Stimulated activated CD4-positive, alpha-beta T cell treated with anti-CD3 and anti-CD28 coated beads, Interleukin-12 subunit alpha, Interleukin-12 subunit beta, amount 100 ng/mL, for 24 hours (primary cell): Measurements from ENCODE around the gene PRDM11.
"Not testable (repeated sequence)": the region's sequence is repeated elsewhere in the genome, so short reads cannot be mapped to it uniquely, and the experiment has no call there.

Experiments used
- DNase-seq, 2 experiments: peaks; one replicate each; pipeline ENCODE4 v3.0.0-alpha.2; 2020; ENCODE audit warnings: low read depth in 2 of 2

Gene PRDM11

DNA sequence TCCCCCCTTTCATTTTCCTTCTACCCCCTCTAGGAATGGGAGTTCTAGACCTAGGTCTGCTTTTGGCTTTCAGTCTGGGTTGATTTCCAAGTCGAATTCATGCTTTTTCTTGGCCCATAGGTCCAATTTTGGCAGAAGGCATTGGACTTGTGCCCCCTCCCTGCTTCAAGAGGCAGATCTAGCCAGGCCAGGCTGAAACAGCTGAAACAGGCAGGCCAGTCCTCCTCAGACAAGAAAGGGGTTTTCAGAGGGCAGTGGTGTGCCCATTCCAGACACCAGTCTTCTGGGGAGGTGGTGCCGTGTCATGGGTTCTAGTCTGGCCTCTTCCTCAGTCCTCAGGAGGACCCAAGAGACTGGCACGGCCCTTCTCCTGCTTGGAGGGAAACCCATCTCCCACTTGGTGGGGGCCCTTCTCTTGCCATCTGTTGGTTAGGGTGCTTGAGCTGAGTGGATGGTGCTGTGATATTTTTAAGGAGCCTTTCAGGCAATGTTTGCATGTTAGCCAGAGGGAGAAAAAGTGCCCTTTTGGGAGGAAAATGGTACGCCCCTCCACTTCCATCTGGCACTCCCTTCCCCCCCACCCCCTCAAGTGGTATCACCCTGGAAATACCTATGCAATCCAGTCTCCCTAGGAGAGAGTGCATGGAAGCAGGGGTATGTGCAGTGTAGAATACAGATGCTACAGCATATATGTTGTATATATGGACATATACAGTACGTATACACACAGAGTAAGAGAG, 86.1 kb downstream of the PRDM11 start:
- DNase-seq = no peak

DNA sequence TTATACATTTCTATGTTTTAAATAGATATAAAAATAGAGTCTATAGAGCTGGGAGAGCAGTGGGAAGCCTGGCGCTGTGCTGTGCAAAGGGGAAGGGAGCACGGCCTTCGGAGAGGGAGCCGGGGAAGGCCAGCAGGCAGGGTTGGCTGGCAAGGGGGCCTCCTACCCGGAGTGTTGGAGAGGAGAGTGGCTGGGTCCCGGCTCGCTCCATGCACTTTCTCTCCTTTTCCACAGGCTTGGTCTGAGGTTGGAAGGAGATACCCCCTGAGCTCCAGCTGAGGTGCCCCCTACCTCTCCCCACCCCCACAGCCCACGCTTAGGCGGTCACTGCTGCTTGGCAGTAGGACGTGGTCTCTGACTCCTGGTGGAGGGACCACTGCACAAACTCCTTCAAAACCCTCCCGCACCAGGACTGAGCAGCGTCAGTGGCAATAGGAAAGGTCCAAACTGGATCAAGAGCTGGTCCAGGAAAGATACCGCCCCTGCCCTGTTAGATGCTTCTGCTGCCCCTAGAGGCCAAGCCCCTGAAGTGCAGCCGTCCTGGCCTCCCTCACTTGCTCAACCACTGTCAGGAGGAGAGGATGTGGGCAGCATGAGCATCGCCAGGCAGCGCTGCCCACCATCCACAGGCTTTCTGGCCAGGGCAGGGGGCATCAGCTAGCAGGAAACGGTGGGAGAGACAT, 86.8 kb downstream of the PRDM11 start:
- peak; percentile 19 to 62 for DNase-seq

DNA sequence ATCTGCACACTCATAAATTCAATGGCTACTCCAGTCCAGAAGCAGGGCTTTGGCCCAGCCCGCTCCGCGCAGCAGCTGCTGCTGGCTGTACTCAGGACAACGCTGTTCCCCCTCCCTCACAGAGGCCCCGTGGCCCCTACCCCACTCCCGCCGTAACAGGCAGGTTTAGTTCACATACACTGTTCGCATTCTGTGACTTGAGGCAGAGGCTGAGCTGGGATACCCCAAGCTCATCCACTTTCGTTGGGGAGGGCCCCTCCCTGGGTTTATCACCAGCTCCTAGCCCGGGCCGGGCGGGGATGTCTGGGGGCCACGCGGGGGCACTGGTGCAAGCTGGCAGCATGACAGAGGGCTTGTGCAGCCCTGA, 87.3 kb downstream of the PRDM11 start:
- DNase-seq = no peak

DNA sequence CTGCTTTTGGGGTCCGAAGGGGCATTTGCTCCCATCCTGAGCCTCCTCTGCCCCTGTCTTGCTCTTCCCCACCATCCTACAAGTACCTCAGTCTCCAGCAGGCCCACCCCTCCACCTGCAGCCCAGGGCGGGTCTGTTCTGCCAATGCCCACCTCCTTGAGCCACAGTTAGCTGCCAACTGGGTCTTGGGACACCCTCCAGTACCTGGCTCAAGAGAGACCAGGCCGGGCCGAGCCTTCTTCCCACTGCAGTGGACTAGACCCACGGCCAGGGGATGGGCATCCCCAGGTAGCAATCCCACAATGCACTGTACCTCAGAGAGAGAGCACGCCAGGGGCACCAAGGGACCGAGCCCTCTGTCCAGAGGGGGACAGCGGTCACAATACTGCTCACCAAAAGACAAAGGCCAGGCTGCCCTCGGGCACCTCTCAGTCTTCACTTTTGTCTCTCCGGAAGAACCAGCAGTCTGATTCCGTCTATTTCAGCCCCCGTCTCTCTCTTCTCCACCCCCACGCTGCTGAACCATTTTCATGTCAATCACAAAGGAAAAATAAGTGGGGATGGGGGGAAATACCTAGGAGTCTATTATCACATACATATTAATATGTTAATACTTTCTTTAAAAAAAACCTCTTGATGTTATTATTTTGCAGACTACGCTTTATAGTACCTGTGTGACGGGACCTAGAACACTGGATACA, 88.0 kb downstream of the PRDM11 start:
- no peak for DNase-seq

DNA sequence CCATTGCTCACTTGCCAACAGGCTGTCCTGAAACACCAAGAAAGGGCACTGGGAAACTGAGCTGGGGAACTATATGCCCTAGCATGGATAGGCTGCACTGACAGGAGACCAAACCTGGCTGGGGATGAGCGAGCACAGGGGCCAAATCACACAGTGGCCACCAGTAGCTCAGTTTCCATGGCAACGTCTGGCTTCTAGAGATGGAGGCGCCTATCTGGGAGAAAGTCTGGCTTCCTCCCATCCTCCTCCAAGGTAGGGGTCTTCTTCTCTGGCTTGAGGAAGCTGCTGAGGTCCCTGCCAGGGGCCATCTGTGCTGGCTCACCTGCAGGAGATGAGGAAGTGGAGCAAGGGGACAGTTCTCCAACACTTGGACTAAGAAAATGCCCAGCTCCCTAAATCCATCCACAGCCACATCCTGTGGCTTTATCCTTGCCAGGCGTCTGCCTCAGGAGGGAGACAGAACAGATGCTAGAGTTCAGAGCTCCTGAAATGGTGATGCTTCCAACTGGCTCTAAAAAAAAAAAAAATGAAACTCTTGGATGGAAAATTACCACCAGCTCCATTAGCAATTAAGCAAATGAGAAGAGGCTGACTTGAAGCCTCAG, 91.4 kb downstream of the PRDM11 start:
- no peak for DNase-seq

DNA sequence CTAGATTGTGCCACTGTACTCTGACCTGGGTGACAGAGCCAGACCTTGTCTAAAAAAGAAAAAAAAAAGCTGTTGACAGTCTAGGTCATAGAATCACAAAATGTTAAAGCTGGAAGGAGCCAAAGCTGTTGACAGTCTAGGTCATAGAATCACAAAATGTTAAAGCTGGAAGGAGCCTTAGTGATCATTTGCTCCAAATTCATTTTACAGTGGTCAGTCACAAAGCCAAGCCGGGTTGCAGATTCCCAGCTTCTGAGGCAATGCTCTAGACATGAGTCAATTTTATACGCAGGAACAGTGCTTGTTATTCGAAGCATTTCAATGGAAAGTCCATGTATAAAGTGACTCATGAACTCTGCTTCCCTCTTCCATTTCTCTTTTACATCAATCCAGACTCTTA, 92.3 kb downstream of the PRDM11 start:
- no peak for DNase-seq

DNA sequence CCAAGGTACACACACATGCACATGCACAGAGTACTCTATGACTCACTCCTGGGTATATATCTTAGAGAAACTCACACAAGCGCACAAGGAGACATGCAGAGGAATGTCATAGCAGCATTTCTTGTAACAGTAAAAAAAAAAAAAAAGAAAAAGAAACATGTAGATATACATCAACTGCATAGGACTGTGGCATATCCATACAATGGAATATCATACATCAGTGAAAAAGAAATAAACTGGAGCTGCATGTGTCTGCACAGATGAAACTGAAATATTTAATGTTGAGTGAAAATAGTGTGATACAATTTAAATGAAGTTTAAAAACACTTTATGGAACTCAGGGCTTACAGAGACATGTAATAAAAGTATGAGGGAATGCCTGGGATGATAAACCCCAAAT, 93.3 kb downstream of the PRDM11 start:
- no peak for DNase-seq

DNA sequence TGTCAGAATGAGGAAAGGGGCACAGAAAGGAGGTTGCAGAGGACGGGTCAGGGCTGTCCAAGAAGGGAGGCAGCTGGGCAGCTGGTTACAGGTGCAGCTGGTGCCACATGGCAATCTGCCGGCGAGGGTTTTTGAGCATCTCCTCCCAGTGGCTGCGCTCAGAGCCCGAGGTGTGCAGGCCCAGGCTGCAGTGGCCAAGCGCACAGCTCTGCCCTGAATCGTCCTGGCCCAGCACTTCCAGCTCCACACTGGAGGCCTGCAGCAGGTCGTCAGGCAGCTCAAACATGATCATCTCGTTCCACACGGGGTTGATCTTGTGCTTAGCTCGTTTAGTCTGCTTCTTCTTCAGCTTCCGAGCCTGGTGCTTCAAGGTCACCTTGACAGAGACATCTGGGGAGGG, 97.5 kb downstream of the PRDM11 start:
- no peak for DNase-seq

DNA sequence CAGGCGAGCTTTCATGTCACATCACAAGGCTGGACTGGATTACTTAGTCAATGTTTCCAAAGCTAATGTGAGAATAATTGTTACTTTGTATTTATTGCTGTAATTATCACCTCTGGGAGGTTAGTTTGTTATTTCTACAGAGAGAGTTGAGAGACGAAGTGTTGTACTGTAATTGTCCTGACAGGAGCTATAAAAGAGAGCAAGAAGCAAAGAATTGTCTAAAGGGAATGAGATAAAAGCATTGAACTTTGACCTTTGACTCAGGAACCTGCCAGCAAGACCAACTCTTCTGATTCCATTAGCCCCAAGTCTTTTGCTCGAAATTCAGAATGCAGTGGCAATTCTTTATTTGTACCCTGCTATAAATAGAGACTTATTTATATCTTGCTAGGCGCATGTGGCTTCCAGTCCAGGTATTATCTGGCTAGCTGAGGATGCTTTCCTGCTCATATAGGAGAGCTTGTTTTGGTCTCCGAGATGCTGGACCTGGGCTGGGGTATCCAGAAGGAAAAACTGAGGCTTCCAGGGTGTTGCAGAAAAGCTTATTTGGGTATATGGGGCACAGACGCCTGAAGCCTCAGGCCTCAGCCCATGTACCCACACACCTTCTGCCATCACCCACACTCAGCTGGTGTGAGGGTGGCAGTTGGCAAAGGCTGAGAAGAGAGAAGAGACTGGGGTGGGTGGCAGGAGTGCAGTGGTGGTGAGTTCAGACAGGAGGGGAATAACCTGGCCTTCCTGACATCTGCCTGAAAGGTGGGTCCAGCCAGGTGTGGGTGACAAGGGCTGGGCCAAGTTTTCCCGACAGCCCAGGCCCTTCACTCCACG, 99.0 kb downstream of the PRDM11 start:
- DNase-seq = no peak

DNA sequence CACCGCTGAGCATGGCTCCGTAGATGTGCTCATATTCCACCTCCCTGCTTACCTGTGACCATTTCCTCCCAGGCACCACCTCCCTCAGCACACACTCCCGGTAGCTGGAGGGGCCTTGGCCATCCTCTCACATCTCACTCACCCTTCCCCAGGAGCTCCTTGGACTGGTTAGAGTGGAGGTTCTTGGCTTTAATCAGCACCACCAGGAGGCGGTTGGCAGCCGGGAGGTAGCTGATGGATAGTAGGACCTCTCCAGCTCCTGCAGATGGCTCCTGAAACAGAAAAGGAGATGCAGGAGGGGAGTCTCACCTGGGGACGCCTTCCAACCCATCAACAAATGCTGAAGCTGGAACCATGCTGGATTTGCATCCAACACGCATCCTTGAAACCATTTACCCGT, 99.8 kb downstream of the PRDM11 start:
- DNase-seq = no peak

DNA sequence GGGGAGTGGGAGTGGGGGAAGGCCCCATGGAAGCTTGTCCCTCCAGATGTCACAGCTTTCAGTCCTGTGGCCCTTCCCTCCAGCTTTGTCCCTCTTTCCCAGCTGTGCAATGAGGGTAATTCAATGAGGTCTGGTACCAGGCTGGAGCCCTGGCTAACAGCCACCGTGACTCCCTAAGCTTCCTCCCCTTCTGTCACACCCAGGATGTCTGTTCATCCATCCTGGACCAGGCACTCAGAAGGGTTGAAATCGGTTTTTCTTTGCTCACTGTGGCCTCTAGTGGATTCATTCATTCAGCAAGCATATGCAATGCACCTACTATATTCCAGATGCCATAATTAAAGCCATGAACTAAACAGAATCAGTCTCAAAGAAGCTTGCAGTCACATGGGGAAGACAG, 101.0 kb downstream of the PRDM11 start:
- no peak for DNase-seq

DNA sequence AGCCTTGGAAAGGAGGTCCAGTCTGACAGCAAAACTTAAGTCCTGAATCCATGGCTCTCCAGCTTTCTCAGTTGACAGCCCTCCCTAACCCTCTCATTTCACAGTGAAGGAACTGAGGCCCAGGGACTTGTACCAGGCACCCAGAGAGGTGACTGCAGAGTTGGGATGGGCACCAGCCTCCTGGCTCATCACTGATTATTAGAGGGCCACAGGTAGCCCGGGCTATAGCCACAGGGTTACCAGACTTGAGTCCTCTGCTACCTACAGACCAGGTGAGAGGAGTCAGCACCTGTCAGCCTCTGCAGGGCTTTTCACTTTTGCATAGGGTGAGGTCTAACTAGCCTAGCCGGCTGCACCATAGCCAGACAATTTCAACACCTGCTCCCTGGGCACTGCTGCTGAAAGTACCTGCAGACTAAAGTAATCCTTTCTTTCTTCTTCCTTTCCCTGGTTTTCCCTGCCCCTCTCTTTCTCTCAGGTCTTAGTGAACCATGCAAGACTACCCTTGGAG, 102.1 kb downstream of the PRDM11 start:
- no peak for DNase-seq

DNA sequence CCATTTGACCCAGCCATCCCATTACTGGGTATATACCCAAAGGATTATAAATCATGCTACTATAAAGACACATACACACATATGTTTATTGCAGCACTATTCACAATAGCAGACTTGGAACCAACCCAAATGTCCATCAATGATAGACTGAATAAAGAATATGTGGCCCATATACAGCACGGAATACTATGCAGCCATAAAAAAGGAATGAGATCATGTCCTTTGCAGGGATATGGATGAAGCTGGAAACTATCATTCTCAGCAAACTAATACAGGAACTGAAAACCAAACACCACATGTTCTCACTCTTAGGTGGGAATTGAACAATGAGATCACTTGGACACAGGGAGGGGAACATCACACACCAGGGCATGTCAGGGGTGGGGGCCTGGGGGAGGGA, 102.9 kb downstream of the PRDM11 start:
- not testable (repeated sequence) for DNase-seq

DNA sequence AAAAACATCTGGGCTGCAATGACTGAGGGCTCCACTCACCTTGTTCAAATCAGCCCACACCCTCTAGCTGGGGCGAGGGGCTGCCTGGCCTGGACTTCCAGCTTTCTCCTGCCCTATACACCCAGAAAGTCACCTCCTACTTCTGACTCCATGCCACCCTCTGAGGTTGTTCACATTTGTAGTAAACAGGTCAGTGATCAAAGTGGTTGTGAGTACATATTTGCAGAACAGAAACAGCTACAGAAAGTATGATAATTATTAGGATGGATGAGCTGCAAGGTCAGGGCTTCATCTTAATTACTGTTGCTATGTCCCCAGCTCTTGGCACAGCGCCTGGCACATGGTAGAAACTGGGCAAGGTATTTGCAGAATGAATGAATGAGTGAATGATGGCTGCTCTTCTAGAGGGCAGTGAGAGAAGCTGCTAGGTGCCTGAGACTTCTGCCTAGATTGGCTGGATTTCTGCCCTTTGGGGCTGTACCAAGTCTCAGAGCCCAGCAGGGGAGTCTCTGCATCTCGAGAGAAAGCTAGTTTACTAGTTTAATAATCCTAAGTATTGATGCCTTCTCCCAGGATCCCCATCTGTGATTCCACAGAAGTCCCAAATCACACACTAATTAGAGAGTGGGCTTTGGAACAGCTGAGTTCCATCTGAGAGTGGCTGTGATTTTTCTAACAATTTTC, 103.7 kb downstream of the PRDM11 start:
- DNase-seq = no peak

DNA sequence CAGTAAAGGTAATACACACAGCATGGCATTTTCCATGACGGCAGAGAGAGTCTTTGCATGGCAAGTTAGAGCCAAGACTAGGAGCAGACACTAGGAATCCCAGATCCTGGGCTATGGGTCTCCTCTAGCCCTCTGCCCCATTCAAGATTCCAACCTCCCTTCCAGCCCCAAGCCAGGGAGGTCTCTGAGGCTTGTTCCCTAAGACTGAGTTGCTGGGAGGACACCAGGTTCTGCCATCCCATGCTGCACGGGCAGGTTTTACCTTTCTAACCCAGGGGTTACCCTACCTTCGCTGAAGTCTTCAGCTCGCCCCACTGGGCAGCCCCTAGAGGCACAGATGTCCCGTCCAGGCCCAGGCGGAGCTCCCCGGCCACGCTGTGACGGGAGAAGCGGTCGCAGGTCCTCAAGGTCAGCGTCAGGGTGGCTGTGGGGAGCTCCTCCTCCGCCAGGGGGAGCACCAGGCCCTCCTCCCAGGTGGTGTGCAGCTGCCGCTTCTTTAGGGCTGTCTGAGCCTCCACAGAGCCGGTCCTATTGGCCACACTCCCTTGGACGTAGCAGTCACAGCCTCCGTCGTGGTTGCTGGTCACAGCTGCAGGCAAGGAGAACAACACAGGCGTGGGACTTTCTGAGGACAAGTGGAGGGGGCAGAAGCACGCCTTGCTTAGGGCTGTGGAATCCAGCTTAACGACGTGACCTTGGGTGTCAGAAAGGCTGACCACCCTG, 105.9 kb downstream of the PRDM11 start:
- peak in 1 of 2 experiments; percentile 34 for DNase-seq

DNA sequence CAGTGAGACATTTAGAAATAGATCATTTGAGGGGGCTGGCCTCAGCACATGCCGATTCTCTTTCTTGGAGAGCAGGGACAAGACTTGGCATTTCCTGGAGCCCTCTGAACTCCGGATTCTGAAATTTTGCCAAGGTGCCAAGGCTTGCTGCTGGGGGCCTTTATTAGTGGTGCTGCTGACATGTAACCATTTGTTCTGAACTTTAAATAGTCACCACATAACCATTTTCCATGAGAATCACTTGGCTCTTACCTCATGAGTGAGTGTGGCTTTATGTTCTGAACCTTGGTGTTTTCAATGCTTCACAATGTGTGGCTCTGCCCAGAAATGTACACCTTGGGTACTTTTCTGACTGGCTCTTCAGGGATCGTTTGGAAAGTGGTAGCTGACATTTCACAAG, 106.4 kb downstream of the PRDM11 start:
- DNase-seq = no peak

DNA sequence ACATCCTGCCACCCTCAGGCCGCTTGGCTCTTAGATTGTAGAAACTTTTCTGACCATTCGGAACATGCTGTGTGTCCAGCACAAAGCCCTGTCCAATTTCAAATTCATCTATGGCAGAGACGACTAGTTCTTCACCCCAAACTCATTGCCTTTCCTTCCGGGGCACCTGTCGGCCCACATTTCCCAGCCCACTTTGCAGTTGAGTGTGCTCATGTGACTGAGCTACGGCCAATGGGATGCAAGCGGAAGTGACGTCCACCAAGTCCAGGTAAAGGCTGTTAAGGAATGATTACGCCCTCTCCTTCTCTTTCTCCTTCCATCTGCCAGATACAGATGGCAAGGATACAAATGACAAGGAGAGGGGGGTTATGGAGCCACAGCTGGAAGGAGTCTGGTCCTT, 107.2 kb downstream of the PRDM11 start:
- DNase-seq = no peak

DNA sequence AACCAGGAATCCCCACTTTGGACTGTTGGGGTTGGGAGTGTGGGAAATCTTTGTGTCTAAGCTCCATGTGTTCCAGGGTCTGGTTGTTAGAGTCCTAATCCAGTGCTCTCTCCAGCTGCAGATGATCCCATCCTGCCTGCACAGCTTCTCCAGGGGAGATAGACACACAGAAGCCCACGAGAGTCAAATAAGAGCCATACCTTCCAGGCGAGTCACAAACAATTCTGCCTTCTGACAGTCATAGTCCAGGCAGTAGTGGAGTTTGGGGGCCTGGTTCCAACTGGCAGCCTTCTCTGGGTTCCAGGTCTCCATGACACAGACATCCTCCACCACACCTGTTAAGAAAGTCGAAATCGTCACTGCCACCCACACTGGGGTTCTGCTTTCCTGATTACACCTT, 107.6 kb downstream of the PRDM11 start:
- DNase-seq = no peak

DNA sequence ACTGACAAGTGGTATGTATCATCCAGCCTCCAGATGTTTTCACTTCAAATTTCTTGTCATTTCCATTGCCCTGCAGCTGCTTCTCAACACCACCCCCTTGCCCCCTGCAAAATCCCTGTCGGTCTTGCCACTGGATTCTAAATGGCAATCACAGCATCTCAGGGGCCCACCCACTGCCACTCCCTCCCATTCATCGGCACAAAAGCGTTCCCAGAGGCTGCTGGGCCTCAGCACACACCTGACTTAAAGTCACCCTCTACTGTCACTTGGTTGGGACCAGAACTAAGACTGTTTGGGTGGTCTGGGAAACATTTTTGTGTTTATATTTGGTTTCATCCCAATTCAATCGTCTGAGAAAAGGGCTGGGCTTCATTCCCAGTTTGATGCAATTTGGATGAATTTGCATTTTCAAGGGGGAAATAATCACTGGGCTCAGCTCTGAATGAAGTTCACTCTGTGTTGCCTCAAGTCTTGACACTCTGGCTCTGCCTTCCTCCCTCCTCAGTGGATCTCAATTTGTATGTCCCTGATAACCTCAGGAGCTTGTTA, 112.6 kb downstream of the PRDM11 start:
- no peak for DNase-seq

DNA sequence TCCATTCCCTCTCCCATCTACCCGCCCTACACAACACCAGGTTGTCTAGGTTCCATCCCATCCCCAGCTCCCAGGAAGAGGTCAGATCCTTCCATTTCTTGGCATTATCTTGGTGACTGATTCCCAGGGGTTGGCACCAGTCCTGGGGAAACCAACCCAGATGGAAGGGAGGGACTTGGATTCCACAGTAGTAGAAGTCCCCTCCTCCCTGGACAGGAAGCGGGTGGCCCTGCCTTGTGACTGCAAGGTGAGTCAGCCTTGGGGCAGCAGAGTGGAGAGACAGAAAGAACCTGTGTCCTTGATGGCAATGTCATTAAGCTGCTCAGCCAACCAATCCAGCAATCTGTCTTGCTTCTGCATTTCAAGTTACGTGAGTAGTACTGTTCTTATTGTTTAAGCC, 113.2 kb downstream of the PRDM11 start:
- no peak for DNase-seq
